SH-SY5Y (cell line): ENCODE measurements around the gene PCDHGA4.

Experiments used
- GATA2 ChIP-seq: IDR thresholded peaks from 2 replicates; pipeline ENCODE4 v1.6.1; 2011; ENCODE audit warnings: mild to moderate bottlenecking, low read depth, low read length
- GATA3 ChIP-seq: IDR thresholded peaks from 2 replicates; pipeline ENCODE4 v1.6.1; 2011; ENCODE audit warnings: low read depth, mild to moderate bottlenecking, low read length, moderate library complexity

- TF ChIP-seq GATA3 (no peak), GATA2 (no peak)
Observed at GRCh38 chr5:141389153-141390042, 34.6 kb downstream of the PCDHGA4 start.
